HL-60 (cell line): ENCODE data around the gene BBS4.

Experiments
- CTCF ChIP-seq: IDR thresholded peaks from one replicate; pipeline ENCODE4 v1.5.1; 2011; ENCODE audit warnings: low read length, control low read depth, inconsistent platforms; ENCODE audit not compliant: insufficient read depth
- REST ChIP-seq: IDR thresholded peaks from 2 replicates; pipeline ENCODE4 v1.6.1; 2012; ENCODE audit warnings: low read depth; ENCODE audit not compliant: insufficient replicate concordance
- SPI1 ChIP-seq: IDR thresholded peaks from 2 replicates; pipeline ENCODE4 v1.6.1; 2012; ENCODE audit warnings: low read depth, mild to moderate bottlenecking, borderline replicate concordance

GRCh38 chr15:72735111-72735510 is 49.1 kb downstream of the BBS4 start:
- TF ChIP-seq CTCF (no peak), REST (no peak), SPI1 (no peak)
